ENCODE data around the gene PGAP6.
"Not testable (repeated sequence)": the region's sequence is repeated elsewhere in the genome, so short reads cannot be mapped to it uniquely, and the experiment has no call there.

GRCh38 chr16:331181-331814 lies 50.5 kb downstream of the PGAP6 start:
- TF ChIP-seq NRF1 (IDR thresholded peaks at IDR 0.05; ENCODE audit: low read depth, low read length); TBP (IDR thresholded peaks at IDR 0.05; ENCODE audit: low read depth, low read length); CTCF (IDR thresholded peaks at IDR 0.05; ENCODE audit: control extremely low read depth in 1 of 3, insufficient read depth in 1 of 3, low read depth in 1 of 3, low read length in 3 of 3); HDAC6 (IDR thresholded peaks at IDR 0.05; ENCODE audit: low read depth, low read length); EP300 (IDR thresholded peaks at IDR 0.05; ENCODE audit: borderline replicate concordance in 1 of 2, low read depth in 2 of 2, low read length in 2 of 2); E2F6 (IDR thresholded peaks at IDR 0.05); ZNF274 (IDR thresholded peaks at IDR 0.05; ENCODE audit: borderline replicate concordance, extremely low read depth, low read length); RFX5 (IDR thresholded peaks at IDR 0.05; ENCODE audit: borderline replicate concordance, low read depth, low read length); EZH2 (IDR thresholded peaks at IDR 0.05; ENCODE audit: low read depth, low read length, severe bottlenecking); BRCA1 (IDR thresholded peaks at IDR 0.05; ENCODE audit: low read depth, low read length); POLR2A (IDR thresholded peaks at IDR 0.05; ENCODE audit: control extremely low read depth in 1 of 2, low read depth in 2 of 2, low read length in 2 of 2); CHD2 (IDR thresholded peaks at IDR 0.05; ENCODE audit: low read length): not testable (repeated sequence)

Measured in H1 (cell line).